ENCODE data around the gene GLT8D1.
"Not testable (repeated sequence)": the region's sequence is repeated elsewhere in the genome, so short reads cannot be mapped to it uniquely, and the experiment has no call there.

GLT8D1 gene

GRCh38 chr3:52678265-52679198 lies 27.1 kb downstream of the GLT8D1 start:
- no peak for DNase-seq

- DNase-seq, result not testable (repeated sequence)
These were observed 29.4 kb downstream of the GLT8D1 start for GRCh38 chr3:52676201-52676600.

- DNase-seq, result no peak
These were observed 33.9 kb downstream of the GLT8D1 start for GRCh38 chr3:52671676-52672075.

GRCh38 chr3:52670621-52671521 lies 34.7 kb downstream of the GLT8D1 start:
- no peak for DNase-seq

GRCh38 chr3:52663098-52663497 lies 42.5 kb downstream of the GLT8D1 start:
- DNase-seq, result no peak

- DNase-seq, result no peak
These were observed 45.5 kb downstream of the GLT8D1 start for GRCh38 chr3:52660046-52660445.

- no peak for DNase-seq
These were observed 49.7 kb downstream of the GLT8D1 start for GRCh38 chr3:52655895-52656294.

GRCh38 chr3:52651592-52651991 lies 54.0 kb downstream of the GLT8D1 start:
- DNase-seq, result no peak

GRCh38 chr3:52650439-52650838 lies 55.2 kb downstream of the GLT8D1 start:
- no peak for DNase-seq

- no peak for DNase-seq
These were observed 56.0 kb downstream of the GLT8D1 start for GRCh38 chr3:52649461-52650210.

- DNase-seq, result no peak
These were observed 60.0 kb downstream of the GLT8D1 start for GRCh38 chr3:52645549-52645948.
